GM23338 (cell line): Measurements from ENCODE around the gene RAB34. TPM values are rescaled to one million over a fixed set of nuclear protein-coding genes. Genes with fewer than 3 reads are reported as not detected.

Source experiments
- ATAC-seq: fragments of 200-7000 bp; cut with Tn5 transposase; 3 replicates; pipeline ENCODE4 v1.9.1; 2020
- DNase-seq: peaks from one replicate; pipeline ENCODE4 v3.0.0-alpha.2; 2015; ENCODE audit warnings: low spot score
- H2AFZ ChIP-seq: fragments of 200-600 bp; sonication (generic); 2 replicates; pipeline ENCODE4 v1.8.0; 2016; ENCODE audit warnings: antibody characterized with exemption, mild to moderate bottlenecking, moderate library complexity
- H3F3A ChIP-seq: fragments of 200-600 bp; sonication (generic); replicated peaks from 2 replicates; pipeline ENCODE4 v1.8.0; 2017; ENCODE audit warnings: antibody characterized with exemption, mixed run types, low read depth
- H3K27ac ChIP-seq: fragments of 200-600 bp; sonication (generic); 2 replicates; pipeline ENCODE4 v1.6.1; 2016; ENCODE audit warnings: low read depth
- H3K27me3 ChIP-seq: fragments of 200-600 bp; sonication (generic); 2 replicates; pipeline ENCODE4 v1.8.0; 2016; ENCODE audit warnings: mild to moderate bottlenecking, mixed run types, moderate library complexity; ENCODE audit not compliant: insufficient read depth
- H3K36me3 ChIP-seq: fragments of 200-600 bp; sonication (generic); 2 replicates; pipeline ENCODE4 v1.8.0; 2016; ENCODE audit warnings: mild to moderate bottlenecking; ENCODE audit not compliant: insufficient read depth
- H3K4me1 ChIP-seq: fragments of 200-600 bp; sonication (generic); 2 replicates; pipeline ENCODE4 v1.8.0; 2016; ENCODE audit warnings: mild to moderate bottlenecking, moderate library complexity; ENCODE audit not compliant: insufficient read depth
- H3K4me2 ChIP-seq: fragments of 200-600 bp; sonication (generic); 2 replicates; pipeline ENCODE4 v1.7.1; 2017; ENCODE audit warnings: mixed run types
- H3K4me3 ChIP-seq: fragments of 200-600 bp; sonication (generic); 2 replicates; pipeline ENCODE4 v1.6.1; 2016; ENCODE audit warnings: mixed run types
- H3K79me2 ChIP-seq: fragments of 200-600 bp; sonication (generic); replicated peaks from 2 replicates; pipeline ENCODE4 v1.8.0; 2017; ENCODE audit warnings: mild to moderate bottlenecking; ENCODE audit not compliant: insufficient read depth
- H3K9me2 ChIP-seq: fragments of 200-600 bp; sonication (generic); 2 replicates; pipeline ENCODE4 v1.8.0; 2017; ENCODE audit not compliant: insufficient read depth
- H4K20me1 ChIP-seq: fragments of 200-600 bp; sonication (generic); replicated peaks from 2 replicates; pipeline ENCODE4 v1.8.0; 2017; ENCODE audit warnings: mild to moderate bottlenecking; ENCODE audit not compliant: insufficient read depth
- H3K27ac Mint-ChIP-seq: 2 replicates; pipeline ENCODE4 v1.8.0; 2020; ENCODE audit warnings: inconsistent platforms, mild to moderate bottlenecking, moderate library complexity, mixed read lengths
- H3K27me3 Mint-ChIP-seq: 3 replicates; pipeline ENCODE4 v1.8.0; 2022; ENCODE audit warnings: low read depth, mild to moderate bottlenecking, moderate library complexity, mixed read lengths, inconsistent platforms; ENCODE audit not compliant: insufficient read depth, poor library complexity
- H3K36me3 Mint-ChIP-seq: 3 replicates; pipeline ENCODE4 v1.8.0; 2021; ENCODE audit warnings: low read depth, mild to moderate bottlenecking, inconsistent platforms, moderate library complexity, mixed read lengths
- H3K4me1 Mint-ChIP-seq: 3 replicates; pipeline ENCODE4 v1.8.0; 2020; ENCODE audit warnings: mild to moderate bottlenecking, inconsistent platforms, mixed read lengths
- H3K4me3 Mint-ChIP-seq: 3 replicates; pipeline ENCODE4 v1.8.0; 2021; ENCODE audit warnings: moderate library complexity, mild to moderate bottlenecking, inconsistent platforms, mixed read lengths
- H3K9me3 Mint-ChIP-seq: 3 replicates; pipeline ENCODE4 v1.8.0; 2020; ENCODE audit warnings: moderate library complexity, mild to moderate bottlenecking, inconsistent platforms, mixed read lengths
- ETS1 ChIP-seq: IDR thresholded peaks from 2 replicates; pipeline ENCODE4 v1.6.1; 2016; ENCODE audit warnings: antibody characterized with exemption
- POLR2AphosphoS5 ChIP-seq: IDR thresholded peaks from 2 replicates; pipeline ENCODE4 v1.6.1; 2016; ENCODE audit warnings: antibody characterized with exemption, low read depth
- STAT1 ChIP-seq: IDR thresholded peaks from one replicate; pipeline ENCODE4 v1.6.1; 2016; ENCODE audit warnings: antibody characterized with exemption; ENCODE audit not compliant: unreplicated experiment
- ZNF114 ChIP-seq: fragments of 250-450 bp; sonication (Bioruptor Pico); IDR thresholded peaks from 2 replicates; pipeline ENCODE4 v1.5.0; 2020; ENCODE audit warnings: mild to moderate bottlenecking, moderate library complexity
- ZNF331 ChIP-seq: fragments of 250-450 bp; sonication (Bioruptor Pico); IDR thresholded peaks from 2 replicates; pipeline ENCODE4 v1.5.0; 2020; ENCODE audit warnings: low read depth, mild to moderate bottlenecking, moderate library complexity
- ZNF462 ChIP-seq: fragments of 250-450 bp; sonication (Bioruptor Pico); IDR thresholded peaks from 2 replicates; pipeline ENCODE4 v1.5.0; 2020; ENCODE audit warnings: mild to moderate bottlenecking, moderate library complexity
- polyA plus RNA-seq: library from polyadenylated mRNA; unstranded; fragments of >200 nt; fragmentation: Nextera tagmentation; extraction: Ambion mirVana; gene quantifications from 2 replicates; pipeline ENCODE4 v1.2.1, GENCODE V29; 2016
- total RNA-seq: library from RNA; depleted of rRNA; stranded (reverse); fragments of >200 nt; shearing (Covaris generic); gene quantifications from 2 replicates; pipeline ENCODE4 v1.2.3, GENCODE V29; 2014

RAB34 gene
- total and polyA plus RNA-seq, 2 experiments from 2014 or later: 184 to 394 TPM

DNA sequence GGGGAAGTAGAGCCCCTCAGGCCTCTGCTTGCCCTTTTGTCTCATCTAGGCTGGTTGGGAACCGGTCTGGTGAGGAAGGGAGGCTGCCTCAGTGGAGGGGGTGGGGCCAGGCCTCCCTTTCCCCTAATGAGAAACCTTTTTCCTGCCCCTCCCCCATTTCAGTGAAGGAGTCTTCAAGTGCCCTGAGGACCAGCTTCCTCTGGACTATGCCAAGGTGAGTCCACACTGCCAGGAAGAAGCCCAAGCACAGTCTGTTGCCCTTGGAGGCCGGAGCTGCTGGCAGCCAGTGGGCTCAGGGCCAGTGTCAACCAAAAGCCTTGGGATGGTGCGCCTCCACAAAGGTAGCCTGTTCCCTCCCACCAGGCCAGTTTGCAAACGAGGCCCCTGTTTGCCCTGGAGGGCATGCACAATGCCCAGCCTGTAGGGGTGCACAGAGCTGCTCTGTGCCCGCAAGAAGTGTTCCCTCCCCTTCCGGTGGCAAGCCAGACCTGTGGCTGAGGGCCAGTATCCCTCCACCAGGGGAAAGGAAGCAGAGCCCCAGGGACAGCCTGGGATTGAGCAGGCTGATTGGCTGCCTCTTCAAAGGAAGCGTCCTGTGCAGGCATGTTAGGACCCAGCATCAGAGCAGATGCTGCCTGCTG lies 29.5 kb upstream of the RAB34 start:
- peaks cover 35% of the 10 kb centered on the region for H3K4me1 ChIP-seq
- peak overlapping the region; percentile 96 for H3K4me2 ChIP-seq
- no peak overlapping the region for H2AFZ ChIP-seq
- peaks cover 59% of the 10 kb centered on the region for H3F3A ChIP-seq
- Mint-ChIP-seq H3K9me3 (no peaks in the 10 kb centered on the region), H3K4me3 (peak overlapping the region; percentile 91; the same call in 2 of the 3 replicates), H3K27me3 (peaks cover 52% of the 10 kb centered on the region), H3K27ac (peak overlapping the region; percentile 98), H3K36me3 (peaks cover 77% of the 10 kb centered on the region), H3K4me1 (peaks cover 43% of the 10 kb centered on the region)
- no peaks in the 10 kb centered on the region for H3K27me3 ChIP-seq
- peak overlapping the region; percentile 99 for H3K27ac ChIP-seq
- no peaks in the 10 kb centered on the region for H3K9me2 ChIP-seq
- peaks cover 34% of the 10 kb centered on the region for H3K36me3 ChIP-seq
- DNase-seq: peak; percentile 74
- H4K20me1 ChIP-seq: peaks cover 20% of the 10 kb centered on the region
- TF ChIP-seq POLR2AphosphoS5 (peak; percentile 17; the same call in 1 of the 2 replicates), ETS1 (no peak)
- peaks cover 32% of the 10 kb centered on the region for H3K79me2 ChIP-seq
- ATAC-seq: peak; percentile 3
- H3K4me3 ChIP-seq: peak overlapping the region; percentile 93

DNA sequence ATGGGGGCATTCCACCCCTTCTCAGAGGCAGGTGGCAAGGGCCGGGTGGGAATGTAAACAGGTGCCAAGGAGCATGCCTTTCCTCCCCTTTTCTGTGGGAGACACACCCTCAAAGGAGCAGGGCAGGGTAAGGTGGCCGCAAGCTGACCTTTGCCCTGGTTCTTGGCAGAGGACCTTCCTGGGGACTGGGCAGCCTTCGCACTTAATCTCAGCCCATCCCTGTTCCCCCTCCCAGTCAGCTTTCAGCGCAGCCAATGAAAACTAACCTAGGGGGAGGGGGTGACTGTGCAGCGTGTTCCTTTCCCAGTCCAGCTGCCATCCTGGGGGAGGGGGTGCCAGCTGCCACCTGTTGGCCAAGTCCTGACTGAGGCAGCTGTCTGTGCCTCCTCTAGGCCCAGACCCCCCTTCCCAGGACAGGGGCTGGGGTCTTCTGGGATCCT lies 29.0 kb upstream of the RAB34 start:
- Mint-ChIP-seq H3K27ac (peak overlapping the region; percentile 98), H3K27me3 (peaks cover 48% of the 10 kb centered on the region), H3K4me1 (peaks cover 47% of the 10 kb centered on the region), H3K36me3 (peaks cover 71% of the 10 kb centered on the region), H3K9me3 (no peaks in the 10 kb centered on the region), H3K4me3 (peak overlapping the region; percentile 91)
- H3K79me2 ChIP-seq: peaks cover 32% of the 10 kb centered on the region
- no peak overlapping the region for H2AFZ ChIP-seq
- peaks cover 59% of the 10 kb centered on the region for H3F3A ChIP-seq
- peaks cover 28% of the 10 kb centered on the region for H3K36me3 ChIP-seq
- no peaks in the 10 kb centered on the region for H3K9me2 ChIP-seq
- H4K20me1 ChIP-seq: peaks cover 20% of the 10 kb centered on the region
- no peak for TF ChIP-seq ZNF331
- peak overlapping the region; percentile 99 for H3K27ac ChIP-seq
- H3K4me1 ChIP-seq: peaks cover 38% of the 10 kb centered on the region
- H3K4me2 ChIP-seq: peak overlapping the region; percentile 96
- peak overlapping the region; percentile 93 for H3K4me3 ChIP-seq
- ATAC-seq: peak; percentile 2
- H3K27me3 ChIP-seq: no peaks in the 10 kb centered on the region
- DNase-seq: peak; percentile 63

GRCh38 chr17:28745786-28746411 lies 28.2 kb upstream of the RAB34 start:
- ATAC-seq (peak; percentile 1), DNase-seq (peak; percentile 60)
- Mint-ChIP-seq H3K4me1 (peaks cover 47% of the 10 kb centered on the region), H3K27me3 (peaks cover 50% of the 10 kb centered on the region), H3K27ac (peak overlapping the region; percentile 98), H3K9me3 (no peaks in the 10 kb centered on the region), H3K4me3 (peak overlapping the region; percentile 91), H3K36me3 (peaks cover 64% of the 10 kb centered on the region)
- Histone ChIP-seq H3K36me3 (peaks cover 22% of the 10 kb centered on the region), H3K27me3 (no peaks in the 10 kb centered on the region), H3K4me1 (peaks cover 38% of the 10 kb centered on the region), H3K4me2 (peak overlapping the region; percentile 96), H2AFZ (no peak overlapping the region), H3K27ac (peak overlapping the region; percentile 99), H4K20me1 (peaks cover 14% of the 10 kb centered on the region), H3F3A (peaks cover 53% of the 10 kb centered on the region), H3K4me3 (peak overlapping the region; percentile 93), H3K79me2 (peaks cover 32% of the 10 kb centered on the region), H3K9me2 (no peaks in the 10 kb centered on the region)
- TF ChIP-seq ZNF462 (CRISPR knock-in tag): no peak
- TF ChIP-seq ZNF114 (CRISPR knock-in tag): no peak
- TF ChIP-seq ZNF331: no peak
- TF ChIP-seq STAT1: no peak
